Heart left ventricle (tissue), 16 donors: ENCODE results near the gene GARS1. TPM values are rescaled to one million over a fixed set of nuclear protein-coding genes. Genes with fewer than 3 reads are reported as not detected.

ENCODE experiments used
- ATAC-seq, 4 donors: fragments of 200-7000 bp; cut with Tn5 transposase; one replicate each; pipeline ENCODE4 v1.9.1; 2020 to 2022; ENCODE audit warnings: moderate library complexity in 4 of 4, mild to moderate bottlenecking in 3 of 4, moderate number of reproducible peaks in 1 of 4
- DNase-seq, 5 donors: peaks; one replicate each; pipeline ENCODE4 v3.0.0-alpha.2; 2020
- H3K27ac ChIP-seq, 12 donors: fragments of 200-600 bp; sonication (generic) in 4 of 12; one replicate each; pipeline versions ENCODE4 v1.5.0 to v1.8.0; 2016 to 2022; ENCODE audit warnings: mild to moderate bottlenecking in 2 of 12
- H3K27me3 ChIP-seq, 9 donors: fragments of 200-600 bp; sonication (generic) in 2 of 9; one replicate each; pipeline versions ENCODE4 v1.5.1 to v1.8.0; 2016 to 2022; ENCODE audit warnings: mild to moderate bottlenecking in 3 of 9
- H3K36me3 ChIP-seq, 9 donors: fragments of 200-600 bp; sonication (generic) in 2 of 9; one replicate each; pipeline versions ENCODE4 v1.5.0 to v1.8.0; 2018 to 2022; ENCODE audit warnings: mild to moderate bottlenecking in 2 of 9
- H3K4me1 ChIP-seq, 12 donors: fragments of 200-600 bp; sonication (generic) in 4 of 12; one replicate each; pipeline versions ENCODE4 v1.5.0 to v1.8.0; 2016 to 2022; ENCODE audit warnings: mild to moderate bottlenecking in 3 of 12
- H3K4me3 ChIP-seq, 12 donors: fragments of 200-600 bp; sonication (generic) in 4 of 12; one replicate each; pipeline versions ENCODE4 v1.5.0 to v1.8.0; 2017 to 2022; ENCODE audit warnings: mild to moderate bottlenecking in 9 of 12, moderate library complexity in 4 of 12
- H3K9me3 ChIP-seq, 12 donors: fragments of 200-600 bp; sonication (generic) in 4 of 12; one replicate each; pipeline versions ENCODE4 v1.5.0 to v1.8.0; 2016 to 2022; ENCODE audit warnings: mild to moderate bottlenecking in 1 of 12
- POLR2A ChIP-seq, 2 donors: fragments of 450-650 bp; IDR thresholded peaks; one replicate each; pipeline ENCODE4 v1.6.1; 2017; ENCODE audit warnings: antibody characterized with exemption in 2 of 2, mild to moderate bottlenecking in 2 of 2, moderate library complexity in 2 of 2
- WGBS, 4 donors: extraction: QIAGEN DNeasy Blood & Tissue Kit in 2 of 4; methylation state at CpG; one replicate each; pipeline versions ENCODE4 v1.1.5 to v1.1.7; 2013 to 2018; 5-methylcytosine and 5-hydroxymethylcytosine counted together
- intact Hi-C, 10 donors: fragments of 100-400 bp; cut with DNase I; formaldehyde crosslinking; loops; one replicate each; pipeline versions ENCODE4 v1.11.1 to v1.14.2; 2022
- polyA plus RNA-seq, 2 donors: library from polyadenylated mRNA; stranded (reverse); fragments of 200-250 nt; gene quantifications; one replicate each; pipeline ENCODE4 v1.2.3, GENCODE V29; 2013
- total RNA-seq, 9 donors: library from RNA; depleted of rRNA in 2 of 9; stranded (reverse); fragments of >200 nt in 2 of 9; fragmentation: NEBNext Ultra II Directional in 3 of 9; extraction: Animal tissue kit (Norgen Biotek cat#: 25700) in 3 of 9; gene quantifications; one replicate each; pipeline versions ENCODE4 v1.1.0 to v1.2.4, GENCODE V29; 2016 to 2023
- TF ChIP-seq, protein P1 (sequence below), 12 donors: fragments of 200-600 bp; sonication (generic) in 4 of 12; IDR thresholded peaks; one replicate each; pipeline versions ENCODE4 v1.5.0 to v1.8.0; 2018 to 2022; ENCODE audit warnings: antibody characterized with exemption in 12 of 12, mild to moderate bottlenecking in 5 of 12
- donor health status: ischemic (EF 13 %, LVEDD 7.1; RV severe dilation, severe dysfunction).
- donor health status: healthy with polysubstance abuse.
- donor health status: DM: no; HTN: yes; CAD: no.
- donor health status: DM: no; HTN: no; CAD: no.
- donor health status: ischemic (EF 25% LVEDD 6.9; RV normal size, moderate dysfunction).
- donor health status: ischemic (EF 25% LVEDD 5.7; RV mildly dilated, moderate dysfunction).
- donor health status: healthy.
- donor health status: DM: yes; HTN: yes; CAD: no.
- donor health status: ischemic (EF 35%, LVEDD 5.7; RV mildly dilated, moderate dysfunction).
- donor health status: nonischemic (EF 11% LVEDD 7.7; RV severe dilation, severe dysfunction).
- donor health status: DM: yes; HTN: yes; CAD: no.
- donor health status: PGD.
- donor health status: ischemic (EF 29% LVEDD 5.4; RV normal size, mild dysfunction).
- donor health status: nonischemic (EF 23%, LVEDD 6.1; RV moderate dilation, normal function).

GARS1 gene
- total and polyA plus RNA-seq, 11 donors, result 32.7 to 96.2 (median 48.5) TPM

DNA sequence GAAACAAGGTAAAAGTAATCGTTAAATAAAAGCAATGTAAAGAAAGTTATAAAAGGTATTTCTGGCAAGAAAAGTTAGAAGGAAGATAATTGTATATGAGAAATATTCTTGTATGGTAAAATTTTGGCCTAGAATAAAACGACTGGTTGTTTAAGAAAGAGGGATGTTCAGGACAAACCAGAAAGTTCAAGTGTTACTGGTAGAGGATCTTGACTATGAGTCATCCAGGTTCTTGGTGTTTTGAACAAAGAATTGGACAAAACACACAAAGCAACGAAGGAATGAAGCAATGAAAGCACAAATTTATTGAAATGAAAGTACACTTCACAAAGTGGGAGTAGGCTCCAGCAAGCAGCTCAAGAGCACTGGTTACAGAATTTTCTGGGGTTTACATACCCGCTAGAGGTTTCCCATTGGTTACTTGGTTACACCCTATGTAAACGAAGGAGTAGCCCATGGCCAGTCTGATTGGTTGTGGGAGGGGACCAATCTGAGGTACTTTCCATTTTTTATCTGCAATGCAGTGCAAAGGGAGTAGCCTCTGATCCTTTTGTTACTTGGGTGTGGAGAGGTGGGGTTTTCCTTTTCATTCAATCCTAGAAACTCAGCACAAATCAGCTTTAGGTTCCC lies 22.4 kb upstream of the GARS1 start:
- TF ChIP-seq POLR2A (IDR thresholded peaks at IDR 0.05), result no peak
- Histone ChIP-seq H3K27ac (no peak overlapping the region), H3K36me3 (peaks cover 0 to 78% (median 59%) of the 10 kb centered on the region in 9 donors), H3K9me3 (peaks cover 0 to 5% (median 0%) of the 10 kb centered on the region in 12 donors), H3K4me1 (no peaks in the 10 kb centered on the region), H3K27me3 (no peaks in the 10 kb centered on the region), H3K4me3 (no peak overlapping the region)
- intact Hi-C loops, result no loop called here
- 81 to 90% (median 86%) methylated on average over 5 of the region's 5 CpGs for WGBS, 4 donors
- DNase-seq (no peak), ATAC-seq (no peak)

DNA sequence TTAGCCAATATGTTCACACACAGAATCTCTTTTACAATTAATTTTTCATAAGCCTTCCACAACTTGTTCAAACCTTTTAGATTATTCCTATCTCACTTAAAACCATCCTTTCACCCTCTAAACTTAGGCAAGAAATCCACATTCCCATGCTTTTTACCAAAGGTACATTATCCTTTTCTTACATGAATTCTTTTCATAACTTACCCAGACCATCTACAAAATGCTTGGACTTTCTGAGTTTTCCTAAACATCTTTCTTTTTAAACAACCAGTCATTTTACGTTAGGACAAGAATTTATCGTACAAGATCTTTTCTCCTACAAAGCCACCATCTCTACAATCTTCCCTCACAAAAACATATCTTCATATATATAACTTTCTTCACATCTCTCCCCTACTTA lies 18.8 kb upstream of the GARS1 start:
- H3K4me3 ChIP-seq, result no peak overlapping the region
- peaks cover 0 to 80% (median 69%) of the 10 kb centered on the region in 9 donors for H3K36me3 ChIP-seq
- intact Hi-C loops, result no loop called here
- ATAC-seq (no peak), DNase-seq (no peak)
- peaks cover 0 to 3% (median 0%) of the 10 kb centered on the region in 12 donors for H3K9me3 ChIP-seq
- WGBS, 4 donors, result 96 to 99% (median 99%) methylated on average over 2 of the region's 2 CpGs
- H3K4me1 ChIP-seq, result no peaks in the 10 kb centered on the region
- H3K27ac ChIP-seq, result no peak overlapping the region
- TF ChIP-seq, protein P1, sequence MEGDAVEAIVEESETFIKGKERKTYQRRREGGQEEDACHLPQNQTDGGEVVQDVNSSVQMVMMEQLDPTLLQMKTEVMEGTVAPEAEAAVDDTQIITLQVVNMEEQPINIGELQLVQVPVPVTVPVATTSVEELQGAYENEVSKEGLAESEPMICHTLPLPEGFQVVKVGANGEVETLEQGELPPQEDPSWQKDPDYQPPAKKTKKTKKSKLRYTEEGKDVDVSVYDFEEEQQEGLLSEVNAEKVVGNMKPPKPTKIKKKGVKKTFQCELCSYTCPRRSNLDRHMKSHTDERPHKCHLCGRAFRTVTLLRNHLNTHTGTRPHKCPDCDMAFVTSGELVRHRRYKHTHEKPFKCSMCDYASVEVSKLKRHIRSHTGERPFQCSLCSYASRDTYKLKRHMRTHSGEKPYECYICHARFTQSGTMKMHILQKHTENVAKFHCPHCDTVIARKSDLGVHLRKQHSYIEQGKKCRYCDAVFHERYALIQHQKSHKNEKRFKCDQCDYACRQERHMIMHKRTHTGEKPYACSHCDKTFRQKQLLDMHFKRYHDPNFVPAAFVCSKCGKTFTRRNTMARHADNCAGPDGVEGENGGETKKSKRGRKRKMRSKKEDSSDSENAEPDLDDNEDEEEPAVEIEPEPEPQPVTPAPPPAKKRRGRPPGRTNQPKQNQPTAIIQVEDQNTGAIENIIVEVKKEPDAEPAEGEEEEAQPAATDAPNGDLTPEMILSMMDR (IDR thresholded peaks at IDR 0.05), result no peak
- TF ChIP-seq POLR2A (IDR thresholded peaks at IDR 0.05), result no peak
- no peaks in the 10 kb centered on the region for H3K27me3 ChIP-seq

DNA sequence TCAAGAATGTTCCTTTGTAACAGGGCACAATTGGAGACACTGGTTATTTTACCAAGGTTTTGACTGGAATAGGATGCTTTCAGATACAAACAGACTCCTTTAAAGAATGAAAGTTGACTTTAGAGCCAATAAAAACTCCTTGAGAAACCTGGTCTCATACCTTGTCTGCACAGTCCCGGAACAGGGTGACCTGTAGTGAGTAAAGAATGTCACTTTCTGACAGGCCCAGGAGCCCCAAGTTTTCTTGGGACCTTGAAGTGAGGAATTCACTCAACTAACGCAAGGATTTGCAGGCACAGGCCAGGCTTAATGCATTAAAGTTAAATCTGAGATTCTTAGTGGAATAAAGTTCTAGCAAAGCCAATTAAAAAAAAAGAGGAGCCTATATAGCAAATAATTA lies 11.5 kb upstream of the GARS1 start:
- 90 to 98% (median 97%) methylated on average over 2 of the region's 2 CpGs for WGBS, 4 donors
- Histone ChIP-seq H3K27ac (no peak overlapping the region), H3K27me3 (no peaks in the 10 kb centered on the region), H3K36me3 (peaks cover 0 to 73% (median 68%) of the 10 kb centered on the region in 9 donors), H3K4me1 (peaks cover 0 to 5% (median 0%) of the 10 kb centered on the region in 12 donors), H3K9me3 (peaks cover 0 to 6% (median 0%) of the 10 kb centered on the region in 12 donors), H3K4me3 (no peak overlapping the region)
- DNase-seq, result no peak
- TF ChIP-seq POLR2A (IDR thresholded peaks at IDR 0.05), result no peak
- TF ChIP-seq, protein P1 (IDR thresholded peaks at IDR 0.05), result no peak
- ATAC-seq, result no peak
- intact Hi-C loops, result no loop called here

DNA sequence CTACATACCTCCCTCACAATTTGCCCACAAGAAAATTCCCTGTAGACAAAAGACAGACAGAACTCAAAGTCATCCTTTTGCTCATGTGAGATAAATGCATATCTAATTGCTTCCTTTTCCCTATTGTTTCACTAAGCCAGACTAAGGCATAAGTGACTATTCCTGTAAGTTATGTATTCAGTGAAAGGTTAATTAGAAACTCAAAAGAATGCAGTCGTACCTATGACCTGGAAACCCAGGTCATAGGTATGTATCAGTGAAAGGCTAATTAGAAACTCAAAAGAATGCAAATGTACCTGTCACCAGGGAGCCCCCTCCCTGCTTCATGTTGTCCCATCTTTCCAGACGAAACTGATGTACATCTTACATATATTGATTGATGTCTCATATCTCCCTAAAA lies 10.3 kb upstream of the GARS1 start:
- H3K4me1 ChIP-seq, result peaks cover 0 to 5% (median 0%) of the 10 kb centered on the region in 12 donors
- no peak for TF ChIP-seq POLR2A (IDR thresholded peaks at IDR 0.05)
- TF ChIP-seq, protein P1 (IDR thresholded peaks at IDR 0.05), result no peak
- H3K27ac ChIP-seq, result no peak overlapping the region
- ATAC-seq (no peak), DNase-seq (no peak)
- peaks cover 0 to 7% (median 0%) of the 10 kb centered on the region in 12 donors for H3K9me3 ChIP-seq
- 78 to 86% (median 79%) methylated on average over 2 of the region's 2 CpGs for WGBS, 4 donors
- no peaks in the 10 kb centered on the region for H3K27me3 ChIP-seq
- intact Hi-C loops, result no loop called here
- no peak overlapping the region for H3K4me3 ChIP-seq
- peaks cover 0 to 60% (median 55%) of the 10 kb centered on the region in 9 donors for H3K36me3 ChIP-seq
